ENCODE measurements around the gene DNAJB7. TPM values are rescaled to one million over a fixed set of nuclear protein-coding genes. Genes with fewer than 3 reads are reported as not detected.

DNAJB7 gene
- total RNA-seq, 1 experiment from 2014 or later = not detected

- Histone ChIP-seq H2BK20ac (ENCODE audit: low read depth, low read length, poor library complexity, severe bottlenecking) (no peak overlapping the region), H2AFZ (ENCODE audit: low read length) (no peak overlapping the region), H3K56ac (ENCODE audit: insufficient read length, low read depth, low read length) (no peak overlapping the region), H3K9ac (ENCODE audit: extremely low read depth, insufficient read length, low read length) (no peak overlapping the region), H3K9me3 (ENCODE audit: control insufficient read depth, low read depth, low read length) (no peaks in the 10 kb centered on the region), H3K23ac (ENCODE audit: insufficient read length, low read depth, low read length) (no peak overlapping the region), H2BK5ac (ENCODE audit: insufficient read length, low read length) (no peak overlapping the region), H2BK15ac (ENCODE audit: low read depth, low read length) (no peak overlapping the region), H3K18ac (ENCODE audit: insufficient read length, low read depth, low read length) (no peak overlapping the region), H3K4me1 (ENCODE audit: insufficient read depth, low read length) (no peaks in the 10 kb centered on the region), H3K27ac (ENCODE audit: insufficient read length, low read depth, low read length) (no peak overlapping the region), H3K4ac (ENCODE audit: low read depth, low read length) (no peak overlapping the region), H2BK12ac (ENCODE audit: insufficient read length, low read depth, low read length) (no peak overlapping the region), H3K27me3 (ENCODE audit: insufficient read depth, low read length) (no peaks in the 10 kb centered on the region), H3K14ac (ENCODE audit: insufficient read depth, low read length) (no peak overlapping the region), H3K4me2 (ENCODE audit: insufficient read depth, insufficient read length, low read length) (no peak overlapping the region), H4K8ac (replicated peaks; ENCODE audit: insufficient read length, low read depth, low read length) (no peak overlapping the region), H2AK5ac (ENCODE audit: insufficient read length, low read length) (no peak overlapping the region), H3K79me1 (ENCODE audit: insufficient read depth, low read depth, low read length, poor library complexity, severe bottlenecking) (peaks cover 11% of the 10 kb centered on the region), H3K23me2 (ENCODE audit: insufficient read length, low read depth, low read length, poor library complexity, severe bottlenecking) (peaks cover 3% of the 10 kb centered on the region), H4K91ac (ENCODE audit: insufficient read length, low read depth, low read length) (no peak overlapping the region), H3K79me2 (ENCODE audit: insufficient read depth, low read length) (peaks cover 13% of the 10 kb centered on the region; the same call in 1 of the 2 replicates), H4K20me1 (ENCODE audit: control insufficient read depth, insufficient read depth, insufficient read length) (no peaks in the 10 kb centered on the region), H4K5ac (ENCODE audit: insufficient read length, low read depth, low read length) (no peak overlapping the region), H3T11ph (ENCODE audit: low read length) (no peak overlapping the region), H2BK120ac (ENCODE audit: low read depth, low read length, poor library complexity, severe bottlenecking) (no peak overlapping the region)
- Mint-ChIP-seq H3K27me3 (ENCODE audit: low read depth) (no peaks in the 10 kb centered on the region; the same call in 1 of the 2 replicates), H3K9me3 (no peaks in the 10 kb centered on the region), H3K36me3 (ENCODE audit: insufficient read depth in 1 of 3, low read depth in 3 of 3) (peaks cover 0 to 15% (median 9%) of the 10 kb centered on the region in 3 experiments; a peak in 5 of 7 replicates), H3K4me1 (peaks cover 12 to 15% of the 10 kb centered on the region in 2 experiments), H3K4me3 (no peak overlapping the region), H3K27ac (peak overlapping the region in 1 of 3 experiments; percentile 16; a peak in 1 of 7 replicates)
- DNase-seq = no peak
- no peak for TF ChIP-seq CTCF (conservative IDR thresholded peaks at IDR 0.05)
Observed at GRCh38 chr22:40813912-40814315, 48.0 kb downstream of the DNAJB7 start.

Small RNAs within 50 kb of the gene (microRNA-seq; reads per million reads assigned to microRNA genes)
- gene MIR4766 (ENCODE audit: borderline microRNAs expressed) = 0.58 reads per million

Other genes with a start within 250 kb of the DNAJB7 start
- 38.1 and 44.4 TPM in 2 replicates for gene MRTFA, start 225.4 kb downstream of the DNAJB7 start, total RNA-seq (2021)
- gene MCHR1, start 182.6 kb downstream of the DNAJB7 start, total RNA-seq (2021) = 2.8 and 2.9 TPM in 2 replicates
- 26.5 and 30.2 TPM in 2 replicates for gene SLC25A17, start 42.8 kb downstream of the DNAJB7 start, total RNA-seq (2021)
- gene ST13, start 5.5 kb downstream of the DNAJB7 start, total RNA-seq (2021) = 345 and 353 TPM in 2 replicates
- 17.1 and 18.3 TPM in 2 replicates for gene XPNPEP3, start 5.0 kb downstream of the DNAJB7 start, total RNA-seq (2021)
- gene RBX1, start 89.3 kb upstream of the DNAJB7 start, total RNA-seq (2021) = 79.1 and 85.6 TPM in 2 replicates
- gene EP300, start 230.5 kb upstream of the DNAJB7 start, total RNA-seq (2021) = 132 and 136 TPM in 2 replicates